HepG2 (cell line): ENCODE data around the gene MAP2K5. TPM values are rescaled to one million over a fixed set of nuclear protein-coding genes. Genes with fewer than 3 reads are reported as not detected.

Source experiments
- ATAC-seq: fragments of 200-7000 bp; cut with Tn5 transposase; 3 replicates; pipeline ENCODE4 v1.9.1; 2020; ENCODE audit warnings: mild to moderate bottlenecking, moderate library complexity
- BruUV-seq: library from RNA; stranded (reverse); fragments of 400-500 nt; replicated peaks from 2 replicates; lab custom pipeline; 2021; lab: Mats Ljungman, UMichigan
- CTCF ChIA-PET: fragments of 300-600 bp; formaldehyde crosslinking; extraction: SDS; loops from one replicate; lab custom pipeline; 2021; ENCODE audit warnings: low total read pairs, inconsistent platforms, low intra/inter-chr PET ratio; lab: Yijun Ruan, JAX
- POLR2A ChIA-PET: fragments of 350-600 bp; sonication (Branson Sonifier 250); formaldehyde crosslinking; loops from one replicate; lab custom pipeline; 2020; ENCODE audit warnings: antibody characterized with exemption, inconsistent platforms; lab: Yijun Ruan, JAX
- DNase-seq: peaks from one replicate; pipeline ENCODE4 v3.0.0-alpha.2; 2015; ENCODE audit warnings: low spot score
- FAIRE-seq: peaks from 3 replicates; lab custom pipeline; 2011; peaks lifted over from hg19 to GRCh38; lab: Jason Lieb, UNC
- H2AFZ ChIP-seq: one replicate; pipeline ENCODE4 v1.6.1; 2011; ENCODE audit warnings: low read length, inconsistent platforms
- H3K27ac ChIP-seq: fragments of 300-600 bp; 3 replicates; pipeline ENCODE4 v1.8.0; 2011; ENCODE audit warnings: mixed run types, mild to moderate bottlenecking, mixed read lengths, low read length, inconsistent platforms; ENCODE audit not compliant: insufficient read depth; ENCODE audit errors: extremely low read length
- H3K27me3 ChIP-seq, 2 experiments: fragments of 200-600 bp in 1 of 2; 2 replicates in 1 of 2; 3 replicates in 1 of 2; pipeline versions ENCODE4 v1.6.0 to v1.8.0; 2011; ENCODE audit warnings: low read length in 2 of 2, mild to moderate bottlenecking in 2 of 2, moderate library complexity in 2 of 2, inconsistent platforms in 1 of 2; ENCODE audit not compliant: insufficient read depth in 2 of 2, control insufficient read depth in 1 of 2
- H3K36me3 ChIP-seq, 2 experiments: fragments of 200-600 bp in 1 of 2; replicated peaks in 1 of 2; 2 replicates in 1 of 2; 3 replicates in 1 of 2; pipeline versions ENCODE4 v1.5.1 to v1.8.0; 2011; ENCODE audit warnings: low read length in 2 of 2, inconsistent platforms in 1 of 2; ENCODE audit not compliant: insufficient read depth in 2 of 2, control insufficient read depth in 1 of 2
- H3K4me1 ChIP-seq: 2 replicates; pipeline ENCODE4 v1.5.1; 2012; ENCODE audit warnings: low read length, inconsistent platforms; ENCODE audit not compliant: insufficient read depth
- H3K4me2 ChIP-seq: 2 replicates; pipeline ENCODE4 v1.6.0; 2011; ENCODE audit warnings: low read depth, low read length, inconsistent platforms
- H3K4me3 ChIP-seq, 3 experiments: fragments of 200-600 bp in 1 of 3; sonication (generic), shearing (Covaris generic) in 1 of 3; replicated peaks in 1 of 3; 2 replicates each; pipeline ENCODE4 v1.5.1; 2011 to 2016; ENCODE audit warnings: low read length in 3 of 3, inconsistent platforms in 2 of 3, low read depth in 2 of 3, mild to moderate bottlenecking in 2 of 3, control low read depth in 1 of 3, mixed read lengths in 1 of 3; ENCODE audit not compliant: insufficient read depth in 1 of 3
- H3K79me2 ChIP-seq: one replicate; pipeline ENCODE4 v1.6.1; 2011; ENCODE audit warnings: low read length, inconsistent platforms; ENCODE audit not compliant: insufficient read depth
- H3K9ac ChIP-seq: 2 replicates; pipeline ENCODE4 v1.6.0; 2011; ENCODE audit warnings: mild to moderate bottlenecking, low read depth, low read length, inconsistent platforms; ENCODE audit not compliant: insufficient read depth
- H3K9me3 ChIP-seq: 2 replicates; pipeline ENCODE4 v1.5.1; 2012; ENCODE audit warnings: mild to moderate bottlenecking, low read length
- H4K20me1 ChIP-seq: 2 replicates; pipeline ENCODE4 v1.6.0; 2011; ENCODE audit warnings: inconsistent platforms, mild to moderate bottlenecking, low read length, moderate library complexity; ENCODE audit not compliant: insufficient read depth
- GTF3A ChIP-seq: sonication (generic); formaldehyde crosslinking; conservative IDR thresholded peaks from 2 replicates; pipeline ENCODE4 v1.4.0; 2020; ENCODE audit warnings: mild to moderate bottlenecking, missing genetic modification reagents
- RFXANK ChIP-seq: IDR thresholded peaks from 2 replicates; pipeline ENCODE4 v1.6.1; 2016
- ZFP36L1 ChIP-seq: sonication (generic); formaldehyde crosslinking; IDR thresholded peaks from 2 replicates; pipeline ENCODE4 v1.8.0; 2022; ENCODE audit warnings: mild to moderate bottlenecking, missing genetic modification reagents, moderate library complexity
- WGBS: methylation state at CpG from one replicate; pipeline ENCODE4 v1.1.6; 2017; ENCODE audit warnings: low lambda C conversion rate; 5-methylcytosine and 5-hydroxymethylcytosine counted together
- in situ Hi-C: cut with HindIII; loops from 2 replicates; pipeline ENCODE4 v1.10.0; 2017; ENCODE audit warnings: low pct_unique_long_range_greater_than_20kb; ENCODE audit not compliant: extremely low pct_ligation_motif_present
- intact Hi-C: fragments of 100-400 bp; cut with micrococcal nuclease; formaldehyde crosslinking; loops from one replicate; pipeline ENCODE4 v1.10.0; 2022; ENCODE audit not compliant: unreplicated experiment
- polyA plus RNA-seq, 8 experiments: library from polyadenylated mRNA; depleted of rRNA in 3 of 8; stranded (reverse) in 7 of 8; unstranded in 1 of 8; fragments of >200 nt; fragmentation: Illumina TruSeq in 4 of 8; extraction: Trizol in 4 of 8; gene quantifications; 2 replicates each; pipeline versions ENCODE4 v1.2.1 to v1.2.3, GENCODE V29; 2011 to 2016; ENCODE audit warnings: low read depth in 4 of 8, missing spikeins in 1 of 8, mixed read lengths in 1 of 8; ENCODE audit not compliant: insufficient read depth in 1 of 8
- total RNA-seq, 5 experiments: library from RNA; depleted of rRNA; stranded (reverse); fragments of >200 nt; fragmentation: Illumina TruSeq; extraction: Trizol; gene quantifications; 2 replicates each; pipeline ENCODE4 v1.2.3, GENCODE V29; 2016; ENCODE audit warnings: low read depth in 1 of 5

MAP2K5 gene
- total and polyA plus RNA-seq, 2 of the 13 experiments (the other 11 are each of a cell fraction or from before 2014, with no cell fraction given), result 4.0 to 4.3 TPM

GRCh38 chr15:67605871-67606270 is 63.4 kb downstream of the MAP2K5 start:
- no peaks in the 10 kb centered on the region for H3K9me3 ChIP-seq
- H3K4me3 ChIP-seq, result no peak overlapping the region
- H4K20me1 ChIP-seq, result no peaks in the 10 kb centered on the region
- no peaks in the 10 kb centered on the region for H3K36me3 ChIP-seq
- in situ Hi-C loops (no loop called here), intact Hi-C loops (no loop called here)
- no peak for TF ChIP-seq GTF3A (CRISPR knock-in tag)
- TF ChIP-seq ZFP36L1 (CRISPR knock-in tag), result no peak
- no peak for DNase-seq
- no peak overlapping the region for H3K4me2 ChIP-seq
- 95% methylated on average over 2 of the region's 2 CpGs for WGBS
- BruUV-seq, result no TSS peak
- H3K79me2 ChIP-seq, result no peaks in the 10 kb centered on the region
- ChIA-PET CTCF (no interaction called here), POLR2A (no interaction called here)
- no peak overlapping the region for H3K27ac ChIP-seq
- no peaks in the 10 kb centered on the region for H3K27me3 ChIP-seq
- ATAC-seq, result no peak
- FAIRE-seq, result no peak
- H2AFZ ChIP-seq, result no peak overlapping the region
- H3K9ac ChIP-seq, result no peak overlapping the region
- H3K4me1 ChIP-seq, result peaks cover 7% of the 10 kb centered on the region

GRCh38 chr15:67606742-67607141 is 64.2 kb downstream of the MAP2K5 start:
- Histone ChIP-seq H3K4me1 (peaks cover 16% of the 10 kb centered on the region), H3K9me3 (no peaks in the 10 kb centered on the region), H3K27ac (no peak overlapping the region), H3K36me3 (no peaks in the 10 kb centered on the region), H3K4me2 (no peak overlapping the region), H3K9ac (no peak overlapping the region), H3K79me2 (no peaks in the 10 kb centered on the region), H3K4me3 (no peak overlapping the region), H3K27me3 (no peaks in the 10 kb centered on the region), H2AFZ (no peak overlapping the region), H4K20me1 (no peaks in the 10 kb centered on the region)
- no peak for FAIRE-seq
- no TSS peak for BruUV-seq
- POLR2A ChIA-PET, result no interaction called here
- no peak for DNase-seq
- TF ChIP-seq RFXANK, result no peak
- intact Hi-C loops (no loop called here), in situ Hi-C loops (no loop called here)
- 88% methylated on average over 1 of the region's 1 CpG for WGBS
- no peak for ATAC-seq
- CTCF ChIA-PET, result no interaction called here
